ENCODE results near the gene TMEM52B. TPM values are rescaled to one million over a fixed set of nuclear protein-coding genes. Genes with fewer than 3 reads are reported as not detected.

Gene TMEM52B
- total and polyA plus RNA-seq, 9 of the 15 experiments (the other 6 are each of a cell fraction or from before 2014, with no cell fraction given), result not detected

- Histone ChIP-seq H4K20me1 (replicated peaks; ENCODE audit: control insufficient read depth, insufficient read depth, low read length) (no peaks in the 10 kb centered on the region), H3K27me3 (ENCODE audit: control insufficient read depth in 2 of 2, insufficient read depth in 2 of 2, low read length in 2 of 2) (peaks cover 8 to 9% of the 10 kb centered on the region in 2 experiments; a peak in 4 of 5 replicates), H3K27ac (ENCODE audit: extremely low read depth, low read depth, low read length) (no peak overlapping the region), H3K79me2 (ENCODE audit: control insufficient read depth, insufficient read depth, low read length) (no peaks in the 10 kb centered on the region), H3K9ac (ENCODE audit: insufficient read depth in 1 of 2, low read depth in 2 of 2, low read length in 2 of 2) (no peak overlapping the region), H3K9me1 (ENCODE audit: control insufficient read depth, insufficient read depth, low read length) (no peaks in the 10 kb centered on the region), H3K4me1 (replicated peaks in 1 of 2; ENCODE audit: control insufficient read depth in 2 of 2, insufficient read depth in 2 of 2, low read length in 2 of 2) (no peaks in the 10 kb centered on the region), H2AFZ (ENCODE audit: low read depth, low read length) (no peak overlapping the region), H3K36me3 (ENCODE audit: control insufficient read depth, insufficient read depth, low read length) (no peaks in the 10 kb centered on the region), H3K9me3 (replicated peaks; ENCODE audit: control insufficient read depth, insufficient read depth, low read depth, low read length) (no peaks in the 10 kb centered on the region), H3K4me3 (no peak overlapping the region), H3K4me2 (ENCODE audit: insufficient read depth, low read length) (no peak overlapping the region)
- ChIA-PET POLR2A (no interaction called here), CTCF (ENCODE audit: low intra/inter-chr PET ratio) (no interaction called here)
- in situ Hi-C loops (cut with MboI), result no loop called here
- no peak for ATAC-seq
- BruUV-seq (replicated peaks), result no TSS peak
- 4% methylated on average over 5 of the region's 5 CpGs for WGBS (ENCODE audit: insufficient coverage, low coverage, missing lambda C conversion rate)
- FAIRE-seq, result no peak
- TF ChIP-seq CBX1 (IDR thresholded peaks at IDR 0.05; ENCODE audit: low read depth) (no peak), EP300 (IDR thresholded peaks at IDR 0.05; ENCODE audit: low read length) (no peak), POLR2B (IDR thresholded peaks at IDR 0.05; ENCODE audit: low read depth, partially characterized antibody) (no peak)
- no peak for DNase-seq (ENCODE audit: extremely low read depth in 1 of 4, low spot score in 3 of 4)
- intact Hi-C loops (cut with micrococcal nuclease), result no loop called here
Observed at GRCh38 chr12:10179776-10180181, 947 bp downstream of the TMEM52B start.

GRCh38 chr12:10182354-10183049, 3.7 kb downstream of the TMEM52B start:
- 0% methylated on average over 5 of the region's 5 CpGs for WGBS (ENCODE audit: insufficient coverage, low coverage, missing lambda C conversion rate)
- no peak for ATAC-seq
- BruUV-seq (replicated peaks), result no TSS peak
- CTCF ChIA-PET (ENCODE audit: low intra/inter-chr PET ratio), result interaction anchor here (0.7 kb wide), 1 partner anchor 98 kb away, joined by 3 read pairs; no protein-coding TSS in a partner anchor
- no peak overlapping the region for H3K4me2 ChIP-seq (ENCODE audit: insufficient read depth, low read length)
- POLR2A ChIA-PET, result no interaction called here
- intact Hi-C loops (cut with micrococcal nuclease) (no loop called here), in situ Hi-C loops (cut with MboI) (no loop called here)
- H3K79me2 ChIP-seq (ENCODE audit: control insufficient read depth, insufficient read depth, low read length), result no peaks in the 10 kb centered on the region
- H3K9me3 ChIP-seq (replicated peaks; ENCODE audit: control insufficient read depth, insufficient read depth, low read depth, low read length), result no peaks in the 10 kb centered on the region
- no peak for FAIRE-seq
- H2AFZ ChIP-seq (ENCODE audit: low read depth, low read length), result no peak overlapping the region
- no peak overlapping the region for H3K9ac ChIP-seq (ENCODE audit: insufficient read depth in 1 of 2, low read depth in 2 of 2, low read length in 2 of 2)
- H3K4me3 ChIP-seq, result no peak overlapping the region
- no peaks in the 10 kb centered on the region for H4K20me1 ChIP-seq (replicated peaks; ENCODE audit: control insufficient read depth, insufficient read depth, low read length)
- no peaks in the 10 kb centered on the region; a peak in 1 of 5 replicates for H3K4me1 ChIP-seq (replicated peaks in 1 of 2; ENCODE audit: control insufficient read depth in 2 of 2, insufficient read depth in 2 of 2, low read length in 2 of 2)
- no peaks in the 10 kb centered on the region for H3K9me1 ChIP-seq (ENCODE audit: control insufficient read depth, insufficient read depth, low read length)
- no peak for DNase-seq (ENCODE audit: extremely low read depth in 1 of 4, low spot score in 3 of 4)
- no peak overlapping the region for H3K27ac ChIP-seq (ENCODE audit: extremely low read depth, low read depth, low read length)
- H3K27me3 ChIP-seq (ENCODE audit: control insufficient read depth in 2 of 2, insufficient read depth in 2 of 2, low read length in 2 of 2), result peaks cover 8 to 13% of the 10 kb centered on the region in 2 experiments
- H3K36me3 ChIP-seq (ENCODE audit: control insufficient read depth, insufficient read depth, low read length), result no peaks in the 10 kb centered on the region
- TF ChIP-seq CBX8 (IDR thresholded peaks at IDR 0.05; ENCODE audit: borderline replicate concordance, extremely low read depth, low read depth, low read length, poor library complexity, severe bottlenecking) (no peak), UBTF (IDR thresholded peaks at IDR 0.05; ENCODE audit: borderline replicate concordance in 1 of 2, low read depth in 2 of 2, low read length in 2 of 2) (no peak), FOXA3 (CRISPR knock-in tag; conservative IDR thresholded peaks at IDR 0.05 in 1 of 2, IDR thresholded peaks at IDR 0.05 in 1 of 2) (no peak), ATF7 (IDR thresholded peaks at IDR 0.05) (no peak), USF1 (CRISPR knock-in tag; IDR thresholded peaks at IDR 0.05) (no peak), HNRNPK (IDR thresholded peaks at IDR 0.05; ENCODE audit: low read depth, low read length, poor library complexity, severe bottlenecking) (no peak)

All from K562 (cell line).